DMS153 treated with DMSO at 0.1 percent for 48 hours (cell line): ENCODE data around the gene GORAB.

Experiments
- DNase-seq: peaks from one replicate; lab custom pipeline; 2025; ENCODE audit not compliant: unreplicated experiment; lab: John Stamatoyannopoulos, UW

GORAB gene

DNA sequence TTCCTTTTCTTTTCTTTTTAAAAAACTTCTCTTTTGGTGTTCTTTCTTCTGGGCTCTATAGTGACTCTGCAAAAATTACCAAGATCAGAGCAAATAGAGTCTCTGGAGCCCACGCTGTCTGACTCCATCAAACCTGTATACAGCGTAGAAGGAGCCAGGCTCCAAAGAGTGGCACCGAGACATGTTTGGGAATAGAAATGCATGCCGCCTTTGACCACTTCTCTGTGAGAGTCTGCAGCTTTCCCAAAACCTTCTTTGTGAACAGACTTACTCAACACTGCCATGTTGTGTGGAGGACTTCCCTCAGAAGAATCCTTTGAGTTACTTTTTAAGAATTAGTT lies 55.3 kb downstream of the GORAB start:
- DNase-seq: no peak

DNA sequence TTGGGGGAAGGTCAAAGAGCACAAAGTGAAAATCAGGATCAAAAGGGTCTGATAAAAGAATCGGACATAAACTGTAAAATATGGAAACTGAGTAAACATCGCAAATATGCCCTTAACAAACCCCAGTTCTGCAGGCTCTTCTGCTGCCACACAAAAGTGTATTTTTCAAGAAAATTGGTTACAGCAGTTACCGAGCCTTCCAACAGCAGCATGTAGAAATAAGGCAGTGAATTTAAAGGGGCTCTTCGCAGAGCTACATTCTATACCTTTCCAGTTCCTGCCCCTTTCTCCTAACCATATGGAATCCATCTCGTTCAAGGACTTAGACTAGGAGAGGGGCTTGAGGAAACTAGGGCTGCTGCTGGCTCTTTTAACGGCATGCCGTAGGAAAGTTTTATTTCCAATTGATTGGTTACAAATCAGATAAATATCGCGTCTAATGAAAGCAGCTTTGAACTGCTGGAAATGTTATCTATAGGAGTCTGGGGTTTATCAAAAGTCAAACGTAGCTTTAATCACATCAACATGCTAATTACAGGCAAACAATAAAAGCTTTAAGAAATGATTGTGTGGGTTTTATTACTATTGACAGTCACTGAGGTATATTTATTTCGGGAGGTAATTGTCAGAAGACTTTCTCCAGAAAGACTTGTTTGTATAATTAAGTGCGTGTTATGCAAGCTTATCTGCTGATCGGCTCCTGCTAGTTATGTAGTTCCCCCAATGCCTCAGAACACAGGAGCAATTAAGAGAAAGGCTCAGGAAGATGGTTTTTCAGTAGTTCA lies 59.1 kb downstream of the GORAB start:
- no peak for DNase-seq

- DNase-seq: no peak
These were observed 60.7 kb downstream of the GORAB start for GRCh38 chr1:170592591-170593111.

- DNase-seq: no peak
These were observed 61.4 kb downstream of the GORAB start for GRCh38 chr1:170593173-170594011.

GRCh38 chr1:170594066-170594626 lies 62.2 kb downstream of the GORAB start:
- no peak for DNase-seq

- no peak for DNase-seq
These were observed 64.7 kb downstream of the GORAB start for GRCh38 chr1:170596701-170597100.

- DNase-seq: no peak
These were observed 66.7 kb downstream of the GORAB start for GRCh38 chr1:170598618-170599017.

DNA sequence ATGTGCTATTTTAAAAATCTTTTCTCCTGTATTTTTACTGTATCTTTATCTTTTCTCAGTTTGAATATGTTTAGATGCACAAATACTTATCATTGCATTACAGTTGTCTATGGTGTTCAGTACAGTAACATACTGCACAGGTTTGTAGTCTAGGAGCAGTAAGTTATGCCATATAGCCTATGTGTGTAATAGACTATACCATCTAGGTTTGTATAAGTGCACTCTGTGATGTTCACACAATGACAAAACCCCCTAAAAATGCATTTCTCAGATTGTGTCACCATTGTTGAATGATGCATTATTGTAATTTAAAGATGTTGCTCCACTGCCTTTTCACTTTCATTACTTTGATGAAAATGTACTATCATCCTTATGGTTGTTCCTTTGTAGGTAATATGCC lies 67.1 kb downstream of the GORAB start:
- no peak for DNase-seq

- no peak for DNase-seq
These were observed 69.9 kb downstream of the GORAB start for GRCh38 chr1:170601866-170602265.
